Upper lobe of left lung (tissue), 6 donors: ENCODE results near the gene LAS1L. TPM values are rescaled to one million over a fixed set of nuclear protein-coding genes. Genes with fewer than 3 reads are reported as not detected.
"Not testable (repeated sequence)": the region's sequence is repeated elsewhere in the genome, so short reads cannot be mapped to it uniquely, and the experiment has no call there.

Source experiments
- ATAC-seq, 2 donors: fragments of 200-7000 bp; cut with Tn5 transposase; one replicate each; pipeline ENCODE4 v1.9.1; 2022; ENCODE audit warnings: mild to moderate bottlenecking in 2 of 2, moderate library complexity in 2 of 2; ENCODE audit not compliant: low FRiP score in 2 of 2
- DNase-seq, 2 donors: peaks; one replicate each; pipeline ENCODE4 v3.0.0-alpha.2; 2019 to 2020
- H3K27ac ChIP-seq, 4 donors: fragments of 200-600 bp; sonication (generic); one replicate each; pipeline ENCODE4 v1.5.1; 2016 to 2019
- H3K27me3 ChIP-seq, 4 donors: fragments of 200-600 bp; sonication (generic); one replicate each; pipeline ENCODE4 v1.5.1; 2017 to 2019
- H3K36me3 ChIP-seq, 4 donors: fragments of 200-600 bp; sonication (generic); one replicate each; pipeline ENCODE4 v1.5.1; 2016 to 2019
- H3K4me1 ChIP-seq, 4 donors: fragments of 200-600 bp; sonication (generic); one replicate each; pipeline ENCODE4 v1.5.1; 2018 to 2019
- H3K4me3 ChIP-seq, 4 donors: fragments of 200-600 bp; sonication (generic); one replicate each; pipeline ENCODE4 v1.5.1; 2017 to 2019; ENCODE audit warnings: mild to moderate bottlenecking in 2 of 4, moderate library complexity in 1 of 4
- H3K9me3 ChIP-seq, 4 donors: fragments of 200-600 bp; sonication (generic); one replicate each; pipeline ENCODE4 v1.5.1; 2018 to 2019
- CTCF ChIP-seq, 6 experiments: fragments of 450-650 bp in 4 of 6; fragments of 200-600 bp in 2 of 6; sonication (generic) in 2 of 6; IDR thresholded peaks; one replicate each; pipeline ENCODE4 v1.5.1; 2016 to 2019; ENCODE audit warnings: antibody characterized with exemption in 6 of 6
- EP300 ChIP-seq, 4 donors: sonication (generic); formaldehyde crosslinking; IDR thresholded peaks; one replicate each; pipeline ENCODE4 v1.5.1; 2017; ENCODE audit warnings: antibody characterized with exemption in 4 of 4, control low read depth in 2 of 4
- POLR2A ChIP-seq, 4 donors: fragments of 450-650 bp; IDR thresholded peaks; one replicate each; pipeline ENCODE4 v1.5.1; 2016 to 2017; ENCODE audit warnings: antibody characterized with exemption in 4 of 4, mild to moderate bottlenecking in 2 of 4
- POLR2AphosphoS5 ChIP-seq, 2 donors: sonication (generic); formaldehyde crosslinking; IDR thresholded peaks; one replicate each; pipeline ENCODE4 v1.5.1; 2017; ENCODE audit warnings: antibody characterized with exemption in 2 of 2
- WGBS, 2 donors: methylation state at CpG; one replicate each; pipeline ENCODE4 v1.1.5; 2017 to 2018; 5-methylcytosine and 5-hydroxymethylcytosine counted together
- total RNA-seq, 6 donors: library from RNA; depleted of rRNA in 4 of 6; stranded (reverse); fragments of >200 nt in 4 of 6; gene quantifications; one replicate each; pipeline versions ENCODE4 v1.1.0 to v1.2.1, GENCODE V29; 2016 to 2021
- donor health status: DM: no; HTN: no; CAD: no; lungs with moderate emphysema.
- donor health status: DM: no; HTN: yes; CAD: no; lungs with severe emphysema.

Gene LAS1L
- total RNA-seq, 6 donors from 2014 or later, result 16.9 to 36.7 (median 25.7) TPM

DNA sequence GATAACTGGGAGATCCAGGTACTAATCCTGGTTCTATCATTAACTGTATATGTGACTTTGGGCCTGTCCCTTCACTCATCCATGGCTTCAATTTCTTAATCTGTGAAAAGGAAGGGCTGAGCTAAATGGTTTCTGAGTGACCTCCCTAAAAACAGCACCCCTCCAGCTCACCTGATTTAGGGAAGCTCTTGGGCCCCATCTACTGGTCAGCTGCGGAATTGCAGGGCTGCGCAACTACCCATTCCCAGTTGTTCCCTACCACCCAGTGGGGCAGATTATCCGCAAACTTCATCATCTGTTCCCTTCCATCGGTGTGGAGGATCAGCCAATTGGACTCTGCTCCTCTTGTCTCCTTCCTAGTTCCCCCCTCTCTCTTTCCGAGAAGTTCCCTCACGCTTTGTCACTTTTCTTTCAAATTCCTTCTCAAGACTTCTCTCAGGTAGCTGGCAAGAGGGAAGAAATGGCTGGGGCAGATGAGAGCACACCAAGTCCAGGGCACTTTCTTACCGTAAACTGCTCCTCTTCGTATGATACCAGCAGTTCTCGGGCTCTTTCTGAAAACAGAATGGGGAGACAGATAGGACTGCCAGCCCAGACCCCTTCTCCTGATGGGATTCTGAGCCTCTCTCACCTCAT lies 5.8 kb downstream of the LAS1L start:
- Histone ChIP-seq H3K27ac (no peak overlapping the region), H3K4me3 (no peak overlapping the region), H3K36me3 (peaks cover 0 to 67% (median 8%) of the 10 kb centered on the region in 4 donors), H3K4me1 (peaks cover 8 to 10% (median 9%) of the 10 kb centered on the region in 4 donors), H3K9me3 (no peaks in the 10 kb centered on the region), H3K27me3 (no peaks in the 10 kb centered on the region)
- peak in 1 of 2 donors; percentile 65 for ATAC-seq
- WGBS, 2 donors, result 35 to 62% methylated on average over 9 of the region's 9 CpGs
- DNase-seq, result no peak
- no peak for TF ChIP-seq POLR2AphosphoS5 (IDR thresholded peaks at IDR 0.05)
- peak; percentile 65 to 100 (median 82) for TF ChIP-seq CTCF (IDR thresholded peaks at IDR 0.05)

DNA sequence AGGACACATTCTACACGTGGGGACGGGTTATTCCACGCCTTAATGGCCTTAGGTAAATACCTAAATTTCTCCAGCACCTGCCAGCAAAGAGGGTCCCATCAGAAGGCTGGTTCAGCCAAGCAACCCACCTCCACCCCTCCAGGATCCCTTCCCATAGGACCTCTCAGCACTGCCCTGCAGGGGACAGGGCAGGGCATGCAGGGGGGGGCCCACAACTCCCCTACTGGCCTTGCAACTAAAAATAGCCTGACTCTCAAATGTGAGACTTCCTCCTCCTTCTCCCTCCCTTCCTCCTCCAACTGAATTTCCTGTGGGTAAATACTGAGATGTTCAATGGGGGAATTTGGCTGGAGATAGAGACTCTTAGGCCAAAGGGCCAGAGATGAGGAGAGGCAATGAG lies 6.3 kb downstream of the LAS1L start:
- Histone ChIP-seq H3K36me3 (peaks cover 0 to 72% (median 8%) of the 10 kb centered on the region in 4 donors), H3K27ac (no peak overlapping the region), H3K9me3 (no peaks in the 10 kb centered on the region), H3K27me3 (no peaks in the 10 kb centered on the region), H3K4me1 (peaks cover 3 to 5% (median 5%) of the 10 kb centered on the region in 4 donors), H3K4me3 (no peak overlapping the region)
- 61% methylated on average over 3 of the region's 3 CpGs; no CpG with 5 or more reads in 1 of the 2 donors for WGBS, 2 donors
- no peak for TF ChIP-seq POLR2A (IDR thresholded peaks at IDR 0.05)
- TF ChIP-seq CTCF (IDR thresholded peaks at IDR 0.05), result no peak
- no peak for TF ChIP-seq POLR2AphosphoS5 (IDR thresholded peaks at IDR 0.05)
- no peak for TF ChIP-seq EP300 (IDR thresholded peaks at IDR 0.05)
- ATAC-seq (no peak), DNase-seq (no peak)

GRCh38 chrX:65524139-65524538 lies 10.4 kb downstream of the LAS1L start:
- peaks cover 0 to 75% (median 15%) of the 10 kb centered on the region in 4 donors for H3K36me3 ChIP-seq
- H3K4me3 ChIP-seq, result no peak overlapping the region
- no peaks in the 10 kb centered on the region for H3K4me1 ChIP-seq
- no peak overlapping the region for H3K27ac ChIP-seq
- H3K9me3 ChIP-seq, result no peaks in the 10 kb centered on the region
- no peaks in the 10 kb centered on the region for H3K27me3 ChIP-seq
- DNase-seq (no peak), ATAC-seq (no peak)
- no peak for TF ChIP-seq POLR2AphosphoS5 (IDR thresholded peaks at IDR 0.05)
- no peak for TF ChIP-seq CTCF (IDR thresholded peaks at IDR 0.05)
- no peak for TF ChIP-seq EP300 (IDR thresholded peaks at IDR 0.05)
- no peak for TF ChIP-seq POLR2A (IDR thresholded peaks at IDR 0.05)
- 78 to 95% methylated on average over 8 to 9 of the region's 9 CpGs for WGBS, 2 donors

DNA sequence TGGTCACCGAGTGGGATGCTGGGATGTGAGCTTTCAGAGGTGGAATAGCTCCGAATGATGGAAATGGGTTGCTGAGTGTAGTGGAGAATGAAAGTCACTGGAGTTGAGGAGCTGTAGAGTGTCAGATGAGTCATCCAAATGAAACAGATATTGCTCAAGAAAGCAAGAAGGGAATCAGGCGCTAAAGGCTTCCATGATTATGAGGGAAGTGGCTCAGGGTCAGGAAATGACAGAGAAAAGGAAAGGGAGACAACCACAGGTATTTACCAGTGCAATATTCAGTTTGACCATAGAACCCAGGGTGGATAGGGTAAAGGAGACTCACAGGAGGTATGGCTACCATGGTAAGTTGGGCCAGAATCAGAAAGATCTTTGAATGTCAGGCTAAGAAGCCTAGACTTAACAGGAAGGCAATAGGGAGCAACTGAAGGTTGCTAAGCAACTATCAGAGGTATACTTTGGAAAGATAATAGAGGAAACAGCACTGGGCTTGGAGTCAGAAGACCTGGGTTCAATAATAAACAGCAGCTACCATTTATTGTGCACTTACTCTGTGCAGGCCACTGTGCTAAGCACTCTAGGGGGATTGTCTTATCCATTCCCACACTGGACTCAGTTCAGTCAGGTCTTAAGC lies 11.7 kb downstream of the LAS1L start:
- H3K4me3 ChIP-seq, result no peak overlapping the region
- H3K36me3 ChIP-seq, result peaks cover 0 to 67% (median 13%) of the 10 kb centered on the region in 4 donors
- no peaks in the 10 kb centered on the region for H3K9me3 ChIP-seq
- no peak for DNase-seq
- WGBS, 2 donors, result 75 to 84% methylated on average over 3 of the region's 3 CpGs
- no peaks in the 10 kb centered on the region for H3K27me3 ChIP-seq
- TF ChIP-seq POLR2AphosphoS5 (IDR thresholded peaks at IDR 0.05) (no peak), POLR2A (IDR thresholded peaks at IDR 0.05) (no peak), CTCF (IDR thresholded peaks at IDR 0.05) (no peak), EP300 (IDR thresholded peaks at IDR 0.05) (no peak)
- no peaks in the 10 kb centered on the region for H3K4me1 ChIP-seq
- H3K27ac ChIP-seq, result no peak overlapping the region
- no peak for ATAC-seq

- DNase-seq, H3K27ac ChIP-seq, H3K4me3 ChIP-seq, ATAC-seq, H3K9me3 ChIP-seq, H3K4me1 ChIP-seq, H3K27me3 ChIP-seq: not testable (repeated sequence)
- 82 to 100% methylated on average over 1 to 6 of the region's 6 CpGs for whole genome bisulfite sequencing, 2 donors
- H3K36me3 ChIP-seq, result peaks cover 0 to 53% (median 12%) of the 10 kb centered on the region in 4 donors
Measured at GRCh38 chrX:65519530-65519929, 15.1 kb downstream of the LAS1L start.

DNA sequence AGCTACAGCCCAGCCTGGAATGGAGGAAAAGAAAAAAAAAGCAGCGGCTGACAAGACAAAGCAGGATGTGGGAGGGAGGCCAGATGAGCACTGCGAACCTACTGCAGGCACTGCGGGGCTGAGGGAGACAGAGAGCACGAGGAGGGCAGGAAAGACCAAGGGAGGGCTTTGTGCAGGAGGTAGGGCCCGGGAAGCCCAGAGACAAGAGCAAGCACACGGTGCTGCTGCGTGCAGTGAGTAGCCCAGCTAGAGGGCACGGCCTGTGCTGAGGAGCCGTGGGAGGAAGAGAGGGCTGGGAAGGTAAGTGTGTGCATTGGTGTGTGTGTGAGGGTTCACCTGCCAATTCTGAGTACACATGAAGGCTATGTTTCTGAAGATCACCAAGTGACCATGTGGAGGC lies 15.6 kb downstream of the LAS1L start:
- not testable (repeated sequence) for ATAC-seq, H3K4me3 ChIP-seq, H3K9me3 ChIP-seq, H3K27ac ChIP-seq, DNase-seq, H3K4me1 ChIP-seq, H3K27me3 ChIP-seq
- H3K36me3 ChIP-seq, result peaks cover 0 to 50% (median 13%) of the 10 kb centered on the region in 4 donors
- WGBS, 2 donors, result 76 to 89% methylated on average over 4 to 5 of the region's 9 CpGs
